Ascending aorta (tissue), 2 donors: ENCODE results near the gene TC2N. TPM values are rescaled to one million over a fixed set of nuclear protein-coding genes. Genes with fewer than 3 reads are reported as not detected.
A peak's percentile ranks its signal among the peaks of the same experiment; 100 is the strongest.

ENCODE experiments used
- DNase-seq, 2 donors: peaks; one replicate each; pipeline ENCODE4 v3.0.0-alpha.2; 2019; ENCODE audit warnings: low spot score in 2 of 2
- H3K27ac ChIP-seq, 2 donors: fragments of 200-600 bp; sonication (generic); one replicate each; pipeline ENCODE4 v1.5.1; 2016 to 2017; ENCODE audit warnings: mild to moderate bottlenecking in 1 of 2
- H3K27me3 ChIP-seq: fragments of 200-600 bp; sonication (generic); one replicate; pipeline ENCODE4 v1.5.1; 2017
- H3K36me3 ChIP-seq, 2 donors: fragments of 200-600 bp; sonication (generic); one replicate each; pipeline ENCODE4 v1.5.1; 2016
- H3K4me1 ChIP-seq, 2 donors: fragments of 200-600 bp; sonication (generic); one replicate each; pipeline ENCODE4 v1.5.1; 2016 to 2017; ENCODE audit warnings: mild to moderate bottlenecking in 1 of 2
- H3K4me3 ChIP-seq, 2 donors: fragments of 200-600 bp; sonication (generic); one replicate each; pipeline ENCODE4 v1.5.1; 2016 to 2017; ENCODE audit warnings: mild to moderate bottlenecking in 1 of 2
- H3K9me3 ChIP-seq, 2 donors: fragments of 200-600 bp; sonication (generic); one replicate each; pipeline ENCODE4 v1.5.1; 2016
- intact Hi-C: fragments of 100-400 bp; cut with DNase I; formaldehyde crosslinking; loops from one replicate; pipeline ENCODE4 v1.15.1; 2023
- total RNA-seq: library from RNA; depleted of rRNA; stranded (reverse); fragments of >200 nt; gene quantifications from one replicate; pipeline ENCODE4 v1.1.0, GENCODE V29; 2016
- TF ChIP-seq, protein P1 (sequence below), 3 experiments: fragments of 200-600 bp in 2 of 3; fragments of 450-650 bp in 1 of 3; sonication (generic) in 2 of 3; IDR thresholded peaks; one replicate each; pipeline ENCODE4 v1.5.1; 2016 to 2019; ENCODE audit warnings: antibody characterized with exemption in 3 of 3, mild to moderate bottlenecking in 1 of 3, moderate library complexity in 1 of 3

Gene TC2N
- total RNA-seq, 1 donor from 2014 or later = 37.8 TPM

DNA sequence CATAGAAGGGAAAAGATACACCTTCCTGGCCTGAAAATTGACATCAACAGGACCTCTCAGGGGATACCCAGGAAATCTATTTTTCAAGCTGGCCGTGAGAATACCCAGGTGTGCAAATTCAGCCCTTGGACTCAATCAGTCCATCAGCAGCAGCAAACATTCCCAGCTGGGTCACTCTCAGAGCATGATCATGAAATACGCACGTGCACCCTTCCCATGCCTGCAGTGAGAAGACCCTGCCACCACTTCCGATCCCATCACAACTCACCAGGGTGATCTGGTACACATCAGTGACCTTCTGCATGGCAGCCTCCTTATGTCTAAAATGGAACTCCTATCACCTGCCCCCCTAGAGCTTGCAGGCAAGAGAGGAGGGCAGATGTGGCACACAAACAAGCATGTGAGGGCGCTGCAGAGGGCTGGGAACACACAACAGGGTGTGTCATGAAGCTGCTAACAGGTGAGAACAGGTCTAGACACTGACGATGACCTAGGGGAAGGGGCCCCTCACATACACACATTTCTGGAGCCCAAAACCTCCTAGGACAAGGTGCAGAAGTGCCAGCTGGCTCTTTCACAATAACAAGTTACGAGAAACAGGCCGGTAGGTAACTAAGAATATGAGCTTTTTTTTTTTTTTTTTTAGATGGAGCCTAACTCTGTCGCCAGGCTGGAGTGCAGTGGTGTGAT lies 37.8 kb upstream of the TC2N start:
- H3K4me1 ChIP-seq = peaks cover 24 to 65% of the 10 kb centered on the region in 2 donors

DNA sequence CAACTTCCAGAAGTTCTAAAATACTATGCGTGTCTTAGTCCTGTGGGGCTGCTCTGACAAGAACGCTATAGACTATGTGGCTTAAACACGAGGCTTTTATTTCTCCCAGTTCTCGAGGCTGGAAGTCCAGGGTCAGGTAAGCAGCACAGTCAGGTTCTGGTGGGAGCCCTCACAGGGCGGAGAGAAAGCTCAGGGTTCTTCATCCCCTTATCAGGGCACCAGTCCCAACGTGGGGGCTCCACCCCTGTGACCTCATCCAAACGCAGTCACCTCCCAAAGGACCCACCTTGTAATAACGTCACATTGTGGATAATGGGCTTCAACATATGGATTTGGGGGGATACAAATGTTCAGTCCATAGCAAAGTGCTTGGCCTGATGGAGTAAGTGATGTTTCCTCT lies 37.1 kb upstream of the TC2N start:
- no peak overlapping the region for H3K4me3 ChIP-seq
- H3K27me3 ChIP-seq = no peaks in the 10 kb centered on the region
- TF ChIP-seq, protein P1, sequence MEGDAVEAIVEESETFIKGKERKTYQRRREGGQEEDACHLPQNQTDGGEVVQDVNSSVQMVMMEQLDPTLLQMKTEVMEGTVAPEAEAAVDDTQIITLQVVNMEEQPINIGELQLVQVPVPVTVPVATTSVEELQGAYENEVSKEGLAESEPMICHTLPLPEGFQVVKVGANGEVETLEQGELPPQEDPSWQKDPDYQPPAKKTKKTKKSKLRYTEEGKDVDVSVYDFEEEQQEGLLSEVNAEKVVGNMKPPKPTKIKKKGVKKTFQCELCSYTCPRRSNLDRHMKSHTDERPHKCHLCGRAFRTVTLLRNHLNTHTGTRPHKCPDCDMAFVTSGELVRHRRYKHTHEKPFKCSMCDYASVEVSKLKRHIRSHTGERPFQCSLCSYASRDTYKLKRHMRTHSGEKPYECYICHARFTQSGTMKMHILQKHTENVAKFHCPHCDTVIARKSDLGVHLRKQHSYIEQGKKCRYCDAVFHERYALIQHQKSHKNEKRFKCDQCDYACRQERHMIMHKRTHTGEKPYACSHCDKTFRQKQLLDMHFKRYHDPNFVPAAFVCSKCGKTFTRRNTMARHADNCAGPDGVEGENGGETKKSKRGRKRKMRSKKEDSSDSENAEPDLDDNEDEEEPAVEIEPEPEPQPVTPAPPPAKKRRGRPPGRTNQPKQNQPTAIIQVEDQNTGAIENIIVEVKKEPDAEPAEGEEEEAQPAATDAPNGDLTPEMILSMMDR (IDR thresholded peaks at IDR 0.05) = no peak
- H3K36me3 ChIP-seq = peaks cover 14 to 17% of the 10 kb centered on the region in 2 donors
- DNase-seq = no peak
- H3K27ac ChIP-seq = peak overlapping the region; percentile 91 to 95
- peaks cover 28 to 71% of the 10 kb centered on the region in 2 donors for H3K4me1 ChIP-seq
- H3K9me3 ChIP-seq = no peaks in the 10 kb centered on the region
- intact Hi-C loops = no loop called here

More for the DNA sequence above, 37.8 kb upstream of the TC2N start:
- intact Hi-C loops = no loop called here
- no peaks in the 10 kb centered on the region for H3K27me3 ChIP-seq
- H3K36me3 ChIP-seq = peaks cover 14 to 17% of the 10 kb centered on the region in 2 donors
- DNase-seq = no peak
- TF ChIP-seq, protein P1 (IDR thresholded peaks at IDR 0.05) = no peak
- H3K9me3 ChIP-seq = no peaks in the 10 kb centered on the region
- peak overlapping the region; percentile 91 to 95 for H3K27ac ChIP-seq
- H3K4me3 ChIP-seq = no peak overlapping the region

DNA sequence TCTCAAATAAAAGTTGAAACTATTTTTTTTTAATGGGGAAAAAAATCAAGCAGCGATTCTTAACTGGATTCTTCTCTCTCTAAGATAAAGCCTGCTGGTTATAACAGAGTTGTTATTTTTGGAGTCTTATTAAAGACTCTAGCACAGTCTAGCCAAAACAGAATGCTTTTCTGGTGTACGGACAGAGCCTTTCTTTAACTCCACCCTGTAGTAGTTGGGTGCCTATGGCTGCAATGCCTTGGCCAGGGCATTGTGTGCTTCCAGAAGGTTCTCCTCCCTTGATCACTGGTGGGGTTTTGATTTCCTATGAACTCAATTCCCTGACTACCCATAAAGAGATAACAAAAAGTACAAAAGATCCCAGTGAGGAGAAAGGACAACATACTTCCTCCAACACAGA lies 35.7 kb upstream of the TC2N start:
- Histone ChIP-seq H3K9me3 (no peaks in the 10 kb centered on the region), H3K36me3 (peaks cover 8 to 13% of the 10 kb centered on the region in 2 donors), H3K27me3 (no peaks in the 10 kb centered on the region), H3K4me3 (no peak overlapping the region), H3K27ac (peak overlapping the region; percentile 91 to 95), H3K4me1 (peaks cover 32 to 71% of the 10 kb centered on the region in 2 donors)
- intact Hi-C loops = loop anchor here (2.0 kb wide), 1 partner anchor 14 kb away; no protein-coding TSS in a partner anchor
- TF ChIP-seq, protein P1 (IDR thresholded peaks at IDR 0.05) = no peak
- DNase-seq = no peak

DNA sequence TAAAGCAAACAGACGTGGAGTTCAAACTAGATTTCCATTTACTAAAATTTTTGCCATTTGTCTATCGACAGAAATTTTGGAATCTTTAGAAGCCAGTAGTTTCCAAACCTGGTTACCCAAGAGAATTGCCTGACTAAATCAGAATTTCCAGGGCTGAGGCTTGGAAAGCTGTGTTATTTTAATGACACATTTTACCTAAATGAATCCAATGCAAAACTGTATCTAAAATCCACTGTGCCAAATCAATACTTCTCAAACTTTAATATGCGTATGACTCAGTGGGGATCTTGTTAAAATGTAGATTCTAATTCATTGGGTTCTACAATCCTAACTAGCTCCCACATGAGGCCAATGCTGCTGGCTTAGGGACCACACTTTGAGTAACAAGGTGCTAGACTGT lies 35.0 kb upstream of the TC2N start:
- Histone ChIP-seq H3K4me1 (peaks cover 35 to 76% of the 10 kb centered on the region in 2 donors), H3K27ac (peak overlapping the region; percentile 91 to 95), H3K27me3 (no peaks in the 10 kb centered on the region), H3K36me3 (peaks cover 6 to 10% of the 10 kb centered on the region in 2 donors), H3K4me3 (no peak overlapping the region), H3K9me3 (no peaks in the 10 kb centered on the region)
- no peak for DNase-seq
- TF ChIP-seq, protein P1 (IDR thresholded peaks at IDR 0.05) = no peak
- intact Hi-C loops = loop anchor here (2.0 kb wide), 1 partner anchor 14 kb away; no protein-coding TSS in a partner anchor

DNA sequence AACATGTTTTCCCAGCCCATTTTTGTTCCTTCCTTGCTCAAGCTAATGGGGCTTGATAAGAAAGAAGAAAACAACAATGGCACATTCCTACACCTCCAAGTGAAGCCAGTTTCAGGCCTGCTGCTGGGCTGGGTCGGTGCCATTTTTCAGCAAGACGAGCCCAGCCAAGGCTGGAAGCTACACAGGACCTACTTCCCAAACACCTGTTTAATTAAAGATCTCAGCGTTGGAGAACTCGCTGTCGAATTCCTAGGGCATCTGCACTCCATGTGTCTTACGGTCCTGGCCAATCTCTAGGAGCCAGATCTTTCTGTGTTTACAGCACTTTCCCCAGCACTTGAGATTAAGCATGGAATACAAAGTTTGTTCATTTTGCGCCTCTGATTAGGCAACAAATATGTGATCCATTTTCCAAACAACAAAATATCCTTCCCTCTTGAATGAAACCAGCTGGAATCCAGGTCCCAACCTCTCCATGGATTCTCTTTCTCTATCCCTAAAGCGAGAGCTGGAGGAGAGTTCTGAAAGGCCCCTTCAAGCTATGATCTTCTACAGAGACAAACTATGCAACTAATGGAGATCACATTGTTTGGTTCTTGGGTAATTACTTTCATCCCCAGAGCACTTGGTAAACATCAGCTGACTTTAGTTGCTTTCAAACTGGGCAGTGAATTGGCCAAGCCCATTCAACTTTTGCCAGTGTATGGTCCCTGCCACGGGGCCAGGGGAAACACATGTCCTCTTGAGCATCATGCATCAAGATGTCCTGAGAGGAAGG lies 34.3 kb upstream of the TC2N start:
- Histone ChIP-seq H3K27me3 (no peaks in the 10 kb centered on the region), H3K4me3 (no peak overlapping the region), H3K27ac (peak overlapping the region; percentile 91 to 95), H3K36me3 (peaks cover 0 to 5% of the 10 kb centered on the region in 2 donors), H3K9me3 (no peaks in the 10 kb centered on the region), H3K4me1 (peaks cover 40 to 78% of the 10 kb centered on the region in 2 donors)
- TF ChIP-seq, protein P1 (IDR thresholded peaks at IDR 0.05) = no peak
- no peak for DNase-seq
- intact Hi-C loops = loop anchor here (2.0 kb wide), 1 partner anchor 15 kb away; no protein-coding TSS in a partner anchor
